ENCODE measurements around the gene SLC28A1.

- TF ChIP-seq CTCF (IDR thresholded peaks at IDR 0.05 in 4 of 5, conservative IDR thresholded peaks at IDR 0.05 in 1 of 5) (no peak), POLR2A (IDR thresholded peaks at IDR 0.05) (no peak)
Observed at GRCh38 chr15:84861781-84862180, 22.7 kb upstream of the SLC28A1 start.

Data from gastrocnemius medialis (tissue), 4 donors.